Neuronal stem cell (in vitro differentiated cells): ENCODE results near the gene URM1.
"Not testable (repeated sequence)": the region's sequence is repeated elsewhere in the genome, so short reads cannot be mapped to it uniquely, and the experiment has no call there.

Source experiments
- DNase-seq: peaks from one replicate; pipeline ENCODE4 v3.0.0-alpha.2; 2013; ENCODE audit warnings: low spot score
- H2AFZ ChIP-seq: one replicate; pipeline ENCODE4 v1.6.1; 2013; ENCODE audit warnings: mild to moderate bottlenecking, low read length, inconsistent platforms
- H2AK5ac ChIP-seq: 2 replicates; pipeline ENCODE4 v1.6.1; 2013; ENCODE audit warnings: low read depth, mild to moderate bottlenecking, inconsistent platforms, low read length, moderate library complexity, mixed read lengths
- H2BK120ac ChIP-seq: 2 replicates; pipeline ENCODE4 v1.6.1; 2013; ENCODE audit warnings: low read depth, mild to moderate bottlenecking, inconsistent platforms, low read length, moderate library complexity, mixed read lengths
- H2BK12ac ChIP-seq: one replicate; pipeline ENCODE4 v1.6.1; 2013; ENCODE audit warnings: low read length, inconsistent platforms
- H2BK15ac ChIP-seq: 2 replicates; pipeline ENCODE4 v1.6.1; 2013; ENCODE audit warnings: mild to moderate bottlenecking, low read length, inconsistent platforms, mixed read lengths
- H2BK5ac ChIP-seq: one replicate; pipeline ENCODE4 v1.6.1; 2013; ENCODE audit warnings: inconsistent platforms, mild to moderate bottlenecking, low read length, moderate library complexity
- H3K14ac ChIP-seq: one replicate; pipeline ENCODE4 v1.6.1; 2013; ENCODE audit warnings: low read length, inconsistent platforms
- H3K18ac ChIP-seq: 2 replicates; pipeline ENCODE4 v1.6.1; 2013; ENCODE audit warnings: low read length, inconsistent platforms
- H3K23ac ChIP-seq: 2 replicates; pipeline ENCODE4 v1.6.1; 2013; ENCODE audit warnings: low read depth, mild to moderate bottlenecking, mixed read lengths, low read length, inconsistent platforms; ENCODE audit not compliant: poor library complexity
- H3K27ac ChIP-seq: replicated peaks from 3 replicates; pipeline ENCODE4 v1.5.1; 2013; ENCODE audit warnings: low read length, inconsistent platforms
- H3K27me3 ChIP-seq, 3 experiments: 2 replicates each; pipeline ENCODE4 v1.6.1; 2013; ENCODE audit warnings: low read length in 3 of 3, mild to moderate bottlenecking in 2 of 3, inconsistent platforms in 1 of 3, low read depth in 1 of 3, mixed read lengths in 1 of 3, moderate library complexity in 1 of 3; ENCODE audit not compliant: control insufficient read depth in 3 of 3, insufficient read depth in 3 of 3
- H3K36me3 ChIP-seq, 2 donors: replicated peaks in 1 of 2; 2 replicates each; pipeline ENCODE4 v1.6.1; 2013; ENCODE audit warnings: low read length in 2 of 2; ENCODE audit not compliant: control insufficient read depth in 2 of 2, insufficient read depth in 2 of 2
- H3K4ac ChIP-seq: 2 replicates; pipeline ENCODE4 v1.6.1; 2013; ENCODE audit warnings: inconsistent platforms, mild to moderate bottlenecking, low read length, moderate library complexity
- H3K4me1 ChIP-seq, 2 donors: 1 replicate in 1 of 2; 2 replicates in 1 of 2; pipeline ENCODE4 v1.6.1; 2013; ENCODE audit warnings: low read length in 2 of 2, low read depth in 1 of 2; ENCODE audit not compliant: control insufficient read depth in 2 of 2, insufficient read depth in 1 of 2
- H3K4me2 ChIP-seq: one replicate; pipeline ENCODE4 v1.6.1; 2013; ENCODE audit warnings: mild to moderate bottlenecking, low read length, inconsistent platforms; ENCODE audit not compliant: insufficient read depth, poor library complexity, severe bottlenecking
- H3K4me3 ChIP-seq, 2 donors: 2 replicates each; pipeline ENCODE4 v1.5.1; 2013; ENCODE audit warnings: low read length in 2 of 2, mild to moderate bottlenecking in 2 of 2, inconsistent platforms in 1 of 2, moderate library complexity in 1 of 2
- H3K79me1 ChIP-seq: one replicate; pipeline ENCODE4 v1.6.1; 2013; ENCODE audit warnings: low read depth, mild to moderate bottlenecking, inconsistent platforms, low read length, moderate library complexity
- H3K9ac ChIP-seq: one replicate; pipeline ENCODE4 v1.6.1; 2013; ENCODE audit warnings: mild to moderate bottlenecking, low read depth, low read length, inconsistent platforms; ENCODE audit not compliant: poor library complexity
- H3K9me3 ChIP-seq, 2 donors: replicated peaks in 1 of 2; 2 replicates each; pipeline versions ENCODE3 to v1.6.1; 2013; ENCODE audit warnings: low read length in 2 of 2, mild to moderate bottlenecking in 2 of 2, inconsistent platforms in 1 of 2, low read depth in 1 of 2, mixed read lengths in 1 of 2, moderate library complexity in 1 of 2; ENCODE audit not compliant: control insufficient read depth in 2 of 2, insufficient read depth in 1 of 2
- H4K8ac ChIP-seq: one replicate; pipeline ENCODE4 v1.6.1; 2013; ENCODE audit warnings: low read depth, mild to moderate bottlenecking, inconsistent platforms, low read length, moderate library complexity
- H4K91ac ChIP-seq: one replicate; pipeline ENCODE4 v1.6.1; 2013; ENCODE audit warnings: low read length, low read depth, mild to moderate bottlenecking, inconsistent platforms; ENCODE audit not compliant: poor library complexity
- WGBS, 2 donors: extraction: QIAGEN DNeasy Blood & Tissue Kit; methylation state at CpG; one replicate each; pipeline ENCODE4 v1.1.7; 2013; ENCODE audit warnings: missing lambda C conversion rate in 2 of 2, mixed read lengths in 1 of 2; ENCODE audit not compliant: insufficient read length in 2 of 2, insufficient replicate concordance in 1 of 2; ENCODE audit errors: extremely low coverage in 2 of 2; 5-methylcytosine and 5-hydroxymethylcytosine counted together

The URM1 gene

DNA sequence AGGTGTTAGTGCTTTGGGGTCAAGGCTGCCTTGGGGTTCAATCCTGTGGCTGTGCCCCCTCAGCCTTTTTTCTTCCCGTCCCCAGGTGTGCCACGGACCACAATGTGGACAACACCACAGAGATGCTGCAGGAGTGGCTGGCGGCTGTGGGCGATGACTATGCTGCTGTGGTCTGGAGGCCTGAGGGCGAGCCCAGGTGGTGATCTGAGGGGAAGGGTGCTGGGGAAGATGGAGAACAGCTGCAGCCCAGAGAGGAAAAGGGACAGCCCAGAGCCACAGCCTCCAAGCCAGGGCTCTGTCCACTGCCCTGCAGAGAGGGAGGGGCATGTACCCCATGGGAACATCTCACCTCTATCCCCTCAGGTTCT, 51.6 kb downstream of the URM1 start:
- no peak overlapping the region for H3K9ac ChIP-seq
- H2BK12ac ChIP-seq, result no peak overlapping the region
- peaks cover 0 to 17% of the 10 kb centered on the region in 2 donors for H3K36me3 ChIP-seq
- no peak overlapping the region for H2AK5ac ChIP-seq
- H3K4ac ChIP-seq, result no peak overlapping the region
- H3K79me1 ChIP-seq, result peaks cover 3% of the 10 kb centered on the region
- no peak overlapping the region for H3K18ac ChIP-seq
- H3K14ac ChIP-seq, result no peak overlapping the region
- H3K4me2 ChIP-seq, result no peak overlapping the region
- no peak for DNase-seq
- H2AFZ ChIP-seq, result no peak overlapping the region
- no peak overlapping the region for H3K27ac ChIP-seq
- H3K9me3 ChIP-seq, result peaks cover 0 to 2% of the 10 kb centered on the region in 2 donors
- no peak overlapping the region for H3K23ac ChIP-seq
- no peak overlapping the region for H2BK15ac ChIP-seq
- H2BK120ac ChIP-seq, result no peak overlapping the region
- H3K4me1 ChIP-seq, result peaks cover 4 to 10% of the 10 kb centered on the region in 2 donors
- H4K91ac ChIP-seq, result no peak overlapping the region
- H3K4me3 ChIP-seq, result no peak overlapping the region
- peaks cover 0 to 47% (median 15%) of the 10 kb centered on the region in 3 experiments for H3K27me3 ChIP-seq
- no peak overlapping the region for H2BK5ac ChIP-seq
- no peak overlapping the region for H4K8ac ChIP-seq
- no CpG with 5 or more reads among the region's 5 CpGs for WGBS, 2 donors

DNA sequence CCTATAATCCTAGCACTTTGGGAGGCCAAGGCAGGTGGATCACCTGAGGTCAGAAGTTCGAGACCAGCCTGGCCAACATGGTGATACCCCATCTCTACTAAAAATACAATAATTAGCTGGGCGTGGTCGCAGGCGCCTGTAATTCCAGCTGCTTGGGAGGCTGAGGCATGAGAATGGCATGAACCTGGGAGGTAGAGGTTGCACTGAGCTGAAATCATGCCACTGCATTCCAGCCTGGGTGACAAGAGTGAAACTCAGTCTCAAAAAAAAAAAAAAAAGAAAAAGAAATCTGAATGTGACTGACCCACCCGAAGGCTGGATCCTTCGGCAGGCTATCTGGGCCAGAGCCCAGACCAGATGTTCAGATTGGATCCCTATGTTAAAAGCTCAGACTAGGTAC, 52.2 kb downstream of the URM1 start:
- not testable (repeated sequence) for H2BK12ac ChIP-seq, H2BK5ac ChIP-seq, H4K91ac ChIP-seq, H3K9me3 ChIP-seq, H4K8ac ChIP-seq, H3K79me1 ChIP-seq, H2BK15ac ChIP-seq, H3K14ac ChIP-seq, H2AK5ac ChIP-seq, H3K9ac ChIP-seq, H3K27ac ChIP-seq, H2BK120ac ChIP-seq, DNase-seq, H3K4ac ChIP-seq, H3K23ac ChIP-seq, H3K4me3 ChIP-seq, H3K4me2 ChIP-seq, H2AFZ ChIP-seq, H3K18ac ChIP-seq
- Histone ChIP-seq H3K27me3 (peaks cover 0 to 47% (median 15%) of the 10 kb centered on the region in 3 experiments), H3K36me3 (peaks cover 0 to 22% of the 10 kb centered on the region in 2 donors), H3K4me1 (peaks cover 4 to 11% of the 10 kb centered on the region in 2 donors)
- no CpG with 5 or more reads among the region's 6 CpGs for WGBS, 2 donors

DNA sequence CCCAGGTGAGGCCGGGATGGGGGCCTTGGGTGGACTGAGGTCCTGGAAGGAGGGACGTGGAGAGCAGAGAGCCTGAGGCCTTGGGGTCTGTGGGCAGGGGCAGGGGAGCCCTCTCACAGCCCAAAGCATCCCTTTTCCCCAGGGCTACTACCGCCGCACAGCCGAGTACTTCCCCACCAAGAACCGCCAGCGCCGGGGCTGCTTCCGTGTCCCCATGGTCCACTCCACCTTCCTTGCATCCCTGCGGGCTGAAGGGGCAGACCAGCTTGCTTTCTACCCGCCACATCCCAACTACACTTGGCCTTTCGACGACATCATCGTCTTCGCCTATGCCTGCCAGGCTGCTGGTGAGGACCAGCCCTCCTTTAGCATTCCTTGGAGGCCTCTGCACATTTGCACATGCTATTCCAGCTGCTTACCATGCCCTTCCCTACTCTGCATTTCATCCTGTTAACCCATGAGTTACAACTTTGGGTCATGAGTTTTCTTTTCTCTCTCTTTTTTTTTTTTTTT, 53.1 kb downstream of the URM1 start:
- no peak overlapping the region for H2AFZ ChIP-seq

GRCh38 chr9:128428644-128429512, 57.7 kb downstream of the URM1 start:
- Histone ChIP-seq H4K91ac (peak overlapping the region; percentile 33), H2AK5ac (no peak overlapping the region), H2BK120ac (peak overlapping the region; percentile 11), H3K4me3 (no peak overlapping the region), H2AFZ (no peak overlapping the region), H2BK12ac (no peak overlapping the region), H3K36me3 (peaks cover 0 to 38% of the 10 kb centered on the region in 2 donors), H3K4me2 (no peak overlapping the region), H3K9ac (peak overlapping the region; percentile 18), H3K27me3 (peaks cover 0 to 7% (median 0%) of the 10 kb centered on the region in 3 experiments), H3K27ac (no peak overlapping the region), H3K4ac (no peak overlapping the region), H3K18ac (peak overlapping the region; percentile 46), H2BK15ac (peak overlapping the region; percentile 63), H3K4me1 (peaks cover 5 to 6% of the 10 kb centered on the region in 2 donors), H4K8ac (no peak overlapping the region), H3K14ac (peak overlapping the region; percentile 22), H3K79me1 (no peaks in the 10 kb centered on the region), H2BK5ac (no peak overlapping the region), H3K9me3 (peaks cover 0 to 2% of the 10 kb centered on the region in 2 donors), H3K23ac (peak overlapping the region; percentile 12)
- no CpG with 5 or more reads among the region's 22 CpGs for WGBS, 2 donors
- DNase-seq, result no peak

More for the DNA sequence above, 53.1 kb downstream of the URM1 start:
- peak overlapping the region; percentile 85 for H3K23ac ChIP-seq
- no peak overlapping the region for H3K4me2 ChIP-seq
- H3K14ac ChIP-seq, result no peak overlapping the region
- H3K27me3 ChIP-seq, result peaks cover 0 to 40% (median 9%) of the 10 kb centered on the region in 3 experiments
- H3K4ac ChIP-seq, result no peak overlapping the region
- peak overlapping the region; percentile 56 for H2AK5ac ChIP-seq
- H4K8ac ChIP-seq, result peak overlapping the region; percentile 17
- no peak overlapping the region for H3K4me3 ChIP-seq
- H3K79me1 ChIP-seq, result peaks cover 3% of the 10 kb centered on the region
- H2BK5ac ChIP-seq, result no peak overlapping the region
- H3K9me3 ChIP-seq, result peaks cover 0 to 2% of the 10 kb centered on the region in 2 donors
- no peak overlapping the region for H3K27ac ChIP-seq
- no peak overlapping the region for H4K91ac ChIP-seq
- peaks cover 0 to 29% of the 10 kb centered on the region in 2 donors for H3K36me3 ChIP-seq
- no peak overlapping the region for H2BK120ac ChIP-seq
- H3K18ac ChIP-seq, result no peak overlapping the region
- no peak for DNase-seq
- no CpG with 5 or more reads among the region's 15 CpGs for WGBS, 2 donors
- peaks cover 9 to 11% of the 10 kb centered on the region in 2 donors for H3K4me1 ChIP-seq
- H3K9ac ChIP-seq, result no peak overlapping the region
- peak overlapping the region; percentile 58 for H2BK15ac ChIP-seq
- no peak overlapping the region for H2BK12ac ChIP-seq
